ENCODE data around the gene PRRC2B. TPM values are rescaled to one million over a fixed set of nuclear protein-coding genes. Genes with fewer than 3 reads are reported as not detected.
A peak's percentile ranks its signal among the peaks of the same experiment; 100 is the strongest.

The PRRC2B gene
- total RNA-seq, 1 experiment from 2014 or later, result 137 TPM

DNA sequence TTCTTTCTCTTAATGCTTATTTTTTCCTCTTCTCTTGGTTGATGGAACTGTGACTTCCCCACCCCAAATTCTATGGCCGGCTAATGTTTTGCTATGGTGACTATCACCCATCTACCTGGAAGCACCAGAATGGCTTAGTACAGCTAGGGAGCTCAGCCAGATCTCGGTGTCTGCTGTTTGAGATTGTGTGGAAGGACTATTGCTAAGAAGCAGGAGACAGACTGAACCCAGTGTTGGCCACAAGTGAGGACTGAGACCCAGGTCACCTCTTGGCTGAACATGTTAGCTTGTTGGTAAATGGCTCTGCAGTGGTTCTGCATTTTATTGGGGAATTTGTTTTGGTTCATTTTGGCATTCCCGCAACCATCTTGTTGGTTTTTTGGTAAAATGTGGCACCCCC is 2.7 kb downstream of the PRRC2B start:
- CTCF ChIA-PET, result interaction anchor here (0.5 to 1.8 kb wide), 4 partner anchors 9 to 350 kb away, joined by 3 to 5 read pairs (median 4); no protein-coding TSS in a partner anchor

DNA sequence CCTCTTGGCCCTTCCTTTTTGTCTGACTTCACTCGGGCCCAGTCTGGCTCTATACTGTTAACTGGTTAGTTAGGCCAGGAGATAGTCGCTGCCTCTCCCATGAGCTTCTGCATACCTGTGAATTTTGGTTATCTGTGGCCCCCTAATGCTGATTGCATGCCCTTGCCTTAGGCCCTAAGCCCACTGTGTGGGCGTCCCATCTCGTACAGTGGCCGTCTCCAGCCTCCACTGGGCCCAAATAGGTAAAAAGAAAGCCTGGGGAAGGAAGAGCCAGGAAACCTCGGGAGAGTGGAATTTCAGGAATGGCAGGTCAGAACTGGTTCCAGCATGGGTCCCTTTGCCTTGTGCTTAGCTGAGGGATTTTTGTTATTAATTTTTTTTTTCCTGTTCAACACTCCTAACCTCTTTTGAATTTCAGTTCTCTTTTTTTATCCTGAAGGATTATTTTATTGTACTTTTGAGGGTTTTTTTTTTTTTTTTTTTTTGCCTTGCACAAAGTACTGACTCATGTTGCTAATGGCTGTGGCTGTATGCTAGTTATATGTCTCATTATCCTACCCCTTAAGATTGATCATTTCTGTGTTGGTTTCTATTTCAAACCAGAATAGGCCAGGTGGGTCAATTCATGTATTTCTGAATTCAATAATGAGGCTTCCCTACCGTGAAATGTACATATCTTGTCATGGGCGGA is 3.4 kb downstream of the PRRC2B start:
- Mint-ChIP-seq H3K9me3 (ENCODE audit: low read depth, unreplicated experiment) (no peaks in the 10 kb centered on the region), H3K36me3 (ENCODE audit: insufficient read depth, unreplicated experiment) (peaks cover 34% of the 10 kb centered on the region)

More for the DNA sequence above, 2.7 kb downstream of the PRRC2B start:
- no peak for DNase-seq
- TF ChIP-seq, protein P1, sequence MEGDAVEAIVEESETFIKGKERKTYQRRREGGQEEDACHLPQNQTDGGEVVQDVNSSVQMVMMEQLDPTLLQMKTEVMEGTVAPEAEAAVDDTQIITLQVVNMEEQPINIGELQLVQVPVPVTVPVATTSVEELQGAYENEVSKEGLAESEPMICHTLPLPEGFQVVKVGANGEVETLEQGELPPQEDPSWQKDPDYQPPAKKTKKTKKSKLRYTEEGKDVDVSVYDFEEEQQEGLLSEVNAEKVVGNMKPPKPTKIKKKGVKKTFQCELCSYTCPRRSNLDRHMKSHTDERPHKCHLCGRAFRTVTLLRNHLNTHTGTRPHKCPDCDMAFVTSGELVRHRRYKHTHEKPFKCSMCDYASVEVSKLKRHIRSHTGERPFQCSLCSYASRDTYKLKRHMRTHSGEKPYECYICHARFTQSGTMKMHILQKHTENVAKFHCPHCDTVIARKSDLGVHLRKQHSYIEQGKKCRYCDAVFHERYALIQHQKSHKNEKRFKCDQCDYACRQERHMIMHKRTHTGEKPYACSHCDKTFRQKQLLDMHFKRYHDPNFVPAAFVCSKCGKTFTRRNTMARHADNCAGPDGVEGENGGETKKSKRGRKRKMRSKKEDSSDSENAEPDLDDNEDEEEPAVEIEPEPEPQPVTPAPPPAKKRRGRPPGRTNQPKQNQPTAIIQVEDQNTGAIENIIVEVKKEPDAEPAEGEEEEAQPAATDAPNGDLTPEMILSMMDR (IDR thresholded peaks at IDR 0.05; ENCODE audit: unreplicated experiment), result no peak
- Mint-ChIP-seq H3K27ac (ENCODE audit: unreplicated experiment) (peak overlapping the region; percentile 80), H3K4me1 (ENCODE audit: low read depth, unreplicated experiment) (peaks cover 34% of the 10 kb centered on the region), H3K36me3 (ENCODE audit: insufficient read depth, unreplicated experiment) (peaks cover 34% of the 10 kb centered on the region), H3K27me3 (ENCODE audit: unreplicated experiment) (no peaks in the 10 kb centered on the region), H3K4me3 (ENCODE audit: low read depth, unreplicated experiment) (peak overlapping the region; percentile 83), H3K9me3 (ENCODE audit: low read depth, unreplicated experiment) (no peaks in the 10 kb centered on the region)
- no TSS peak for BruUV-seq (replicated peaks)
- intact Hi-C loops (cut with micrococcal nuclease; ENCODE audit: unreplicated experiment), result loop anchor here (2.0 to 5.0 kb wide), 2 partner anchors 26 to 51 kb away; no protein-coding TSS in a partner anchor

DNA sequence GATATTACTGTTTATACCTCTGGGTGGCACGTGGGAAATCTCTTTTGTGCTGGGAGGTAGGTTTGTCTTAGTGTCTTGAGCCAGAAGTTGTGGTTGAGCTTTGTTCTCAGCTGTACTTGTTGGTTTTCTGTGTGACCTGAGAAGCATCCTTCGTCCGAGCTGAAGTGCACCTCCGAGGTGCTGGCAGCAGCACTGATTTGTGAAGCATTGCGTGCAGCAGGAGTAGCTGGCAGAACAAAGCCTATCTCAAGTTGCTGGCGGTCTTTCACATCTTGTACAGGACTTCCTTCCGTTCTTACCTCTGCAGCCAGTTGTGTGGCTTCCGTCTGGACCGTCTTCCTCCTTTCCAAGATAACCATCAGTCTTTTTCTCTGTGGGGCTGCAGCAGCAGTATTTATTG is 4.3 kb downstream of the PRRC2B start:
- CTCF ChIA-PET, result interaction anchor here (0.6 kb wide), 1 partner anchor 32 kb away, joined by 3 read pairs; no protein-coding TSS in a partner anchor
- no peaks in the 10 kb centered on the region for H3K9me3 Mint-ChIP-seq (ENCODE audit: low read depth, unreplicated experiment)
- BruUV-seq (replicated peaks), result no TSS peak
- peaks cover 35% of the 10 kb centered on the region for H3K36me3 Mint-ChIP-seq (ENCODE audit: insufficient read depth, unreplicated experiment)
- H3K27me3 Mint-ChIP-seq (ENCODE audit: unreplicated experiment), result no peaks in the 10 kb centered on the region
- H3K4me1 Mint-ChIP-seq (ENCODE audit: low read depth, unreplicated experiment), result peaks cover 44% of the 10 kb centered on the region
- TF ChIP-seq, protein P1 (IDR thresholded peaks at IDR 0.05; ENCODE audit: unreplicated experiment), result no peak
- H3K27ac Mint-ChIP-seq (ENCODE audit: unreplicated experiment), result no peak overlapping the region
- H3K4me3 Mint-ChIP-seq (ENCODE audit: low read depth, unreplicated experiment), result peak overlapping the region; percentile 83
- intact Hi-C loops (cut with micrococcal nuclease; ENCODE audit: unreplicated experiment), result loop anchor here (5.0 kb wide), 1 partner anchor 49 kb away; no protein-coding TSS in a partner anchor
- DNase-seq, result no peak

More for the DNA sequence above, 3.4 kb downstream of the PRRC2B start:
- intact Hi-C loops (cut with micrococcal nuclease; ENCODE audit: unreplicated experiment), result loop anchor here (2.0 to 5.0 kb wide), 2 partner anchors 26 to 50 kb away; no protein-coding TSS in a partner anchor
- TF ChIP-seq, protein P1 (IDR thresholded peaks at IDR 0.05; ENCODE audit: unreplicated experiment), result no peak
- CTCF ChIA-PET, result interaction anchor here (0.5 to 1.8 kb wide), 4 partner anchors 9 to 350 kb away, joined by 3 to 5 read pairs (median 4); no protein-coding TSS in a partner anchor
- peak overlapping the region; percentile 80 for H3K27ac Mint-ChIP-seq (ENCODE audit: unreplicated experiment)
- H3K27me3 Mint-ChIP-seq (ENCODE audit: unreplicated experiment), result no peaks in the 10 kb centered on the region
- peak overlapping the region; percentile 83 for H3K4me3 Mint-ChIP-seq (ENCODE audit: low read depth, unreplicated experiment)
- H3K4me1 Mint-ChIP-seq (ENCODE audit: low read depth, unreplicated experiment), result peaks cover 36% of the 10 kb centered on the region
- DNase-seq, result no peak
- no TSS peak for BruUV-seq (replicated peaks)

DNA sequence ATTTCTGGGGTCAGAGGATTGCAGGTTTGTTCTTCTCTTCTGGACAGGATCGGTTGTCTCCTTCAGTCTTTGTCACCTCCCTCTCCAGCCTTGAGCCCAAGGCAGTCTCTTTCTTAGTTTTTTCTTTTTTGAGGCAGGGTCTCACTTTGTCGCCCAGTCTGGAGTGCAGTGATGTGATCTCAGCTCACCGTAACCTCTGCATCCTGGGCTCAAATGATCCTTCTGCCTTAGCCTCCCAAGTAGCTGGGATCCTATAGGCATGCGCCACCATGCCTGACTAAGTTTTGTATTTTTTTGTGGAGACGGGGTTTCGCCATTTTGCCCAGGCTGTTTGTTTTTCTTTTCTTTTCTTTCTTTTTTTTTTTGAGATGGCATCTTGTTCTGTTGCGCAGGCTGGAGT is 6.1 kb downstream of the PRRC2B start:
- Mint-ChIP-seq H3K36me3 (ENCODE audit: insufficient read depth, unreplicated experiment) (peaks cover 32% of the 10 kb centered on the region), H3K4me3 (ENCODE audit: low read depth, unreplicated experiment) (no peak overlapping the region), H3K9me3 (ENCODE audit: low read depth, unreplicated experiment) (no peaks in the 10 kb centered on the region), H3K27me3 (ENCODE audit: unreplicated experiment) (no peaks in the 10 kb centered on the region), H3K27ac (ENCODE audit: unreplicated experiment) (no peak overlapping the region), H3K4me1 (ENCODE audit: low read depth, unreplicated experiment) (peaks cover 47% of the 10 kb centered on the region)
- no peak for DNase-seq
- TF ChIP-seq, protein P1 (IDR thresholded peaks at IDR 0.05; ENCODE audit: unreplicated experiment), result no peak
- BruUV-seq (replicated peaks), result no TSS peak
- CTCF ChIA-PET, result no interaction called here
- intact Hi-C loops (cut with micrococcal nuclease; ENCODE audit: unreplicated experiment), result loop anchor here (5.0 kb wide), 1 partner anchor 47 kb away; no protein-coding TSS in a partner anchor

Measured in Calu3 (cell line).